Fibroblast of lung (primary cell): Measurements from ENCODE around the gene UBE2E2. TPM values are rescaled to one million over a fixed set of nuclear protein-coding genes. Genes with fewer than 3 reads are reported as not detected.
A peak's percentile ranks its signal among the peaks of the same experiment; 100 is the strongest.

Experiments
- DNase-seq, 2 donors: peaks; one replicate each; pipeline versions ENCODE4 v3.0.0 to v3.0.0-alpha.2; 2010; ENCODE audit warnings: low read depth in 2 of 2
- H2AFZ ChIP-seq: 2 replicates; pipeline ENCODE4 v1.5.1; 2012; ENCODE audit warnings: low read length, control low read depth, inconsistent platforms
- H3K27ac ChIP-seq: 2 replicates; pipeline ENCODE4 v1.5.1; 2011; ENCODE audit warnings: low read length, control low read depth; ENCODE audit not compliant: insufficient read depth
- H3K27me3 ChIP-seq: 2 replicates; pipeline ENCODE4 v1.5.1; 2011; ENCODE audit warnings: mild to moderate bottlenecking, low read length; ENCODE audit not compliant: control insufficient read depth, insufficient read depth
- H3K36me3 ChIP-seq: 2 replicates; pipeline ENCODE4 v1.5.1; 2011; ENCODE audit warnings: low read length; ENCODE audit not compliant: control insufficient read depth, insufficient read depth
- H3K4me1 ChIP-seq: 2 replicates; pipeline ENCODE4 v1.5.1; 2011; ENCODE audit warnings: low read length; ENCODE audit not compliant: control insufficient read depth, insufficient read depth; ENCODE audit errors: extremely low read depth
- H3K4me2 ChIP-seq: 2 replicates; pipeline ENCODE4 v1.5.1; 2011; ENCODE audit warnings: low read length, control low read depth; ENCODE audit not compliant: insufficient read depth; ENCODE audit errors: extremely low read depth
- H3K4me3 ChIP-seq, 4 experiments: fragments of 200-600 bp in 1 of 4; sonication (generic) in 1 of 4; replicated peaks in 1 of 4; 2 replicates each; pipeline ENCODE4 v1.5.1; 2011 to 2016; ENCODE audit warnings: low read length in 4 of 4, low read depth in 3 of 4, mild to moderate bottlenecking in 3 of 4, control low read depth in 2 of 4, inconsistent platforms in 1 of 4, mixed read lengths in 1 of 4; ENCODE audit not compliant: insufficient read depth in 1 of 4; ENCODE audit errors: control extremely low read depth in 1 of 4
- H3K79me2 ChIP-seq: 2 replicates; pipeline ENCODE4 v1.5.1; 2012; ENCODE audit warnings: mild to moderate bottlenecking, low read length, inconsistent platforms; ENCODE audit not compliant: control insufficient read depth, insufficient read depth
- H3K9ac ChIP-seq: 2 replicates; pipeline ENCODE4 v1.5.1; 2011; ENCODE audit warnings: mild to moderate bottlenecking, low read length, control low read depth; ENCODE audit not compliant: insufficient read depth
- H3K9me3 ChIP-seq: 2 replicates; pipeline ENCODE4 v1.5.1; 2012; ENCODE audit warnings: low read depth, low read length; ENCODE audit not compliant: control insufficient read depth, insufficient read depth
- H4K20me1 ChIP-seq: 2 replicates; pipeline ENCODE4 v1.5.1; 2011; ENCODE audit warnings: low read length; ENCODE audit not compliant: control insufficient read depth, insufficient read depth; ENCODE audit errors: extremely low read depth
- EZH2 ChIP-seq: IDR thresholded peaks from 2 replicates; pipeline ENCODE4 v1.5.1; 2012; ENCODE audit warnings: low read length, control low read depth, mild to moderate bottlenecking; ENCODE audit errors: missing control alignments
- polyA plus RNA-seq, 2 donors: library from polyadenylated mRNA; depleted of rRNA in 1 of 2; stranded (reverse) in 1 of 2; unstranded in 1 of 2; fragments of >200 nt; gene quantifications; 2 replicates each; pipeline ENCODE4 v1.2.1, GENCODE V29; 2011 to 2012; ENCODE audit warnings: missing spikeins in 1 of 2
- total RNA-seq: library from RNA; depleted of rRNA; stranded (reverse); fragments of >200 nt; gene quantifications from 2 replicates; pipeline ENCODE4 v1.2.1, GENCODE V29; 2014
- TF ChIP-seq, protein P1 (sequence below), 2 donors: IDR thresholded peaks in 1 of 2; conservative IDR thresholded peaks in 1 of 2; 1 replicate in 1 of 2; 2 replicates in 1 of 2; pipeline ENCODE4 v1.5.1; 2011 to 2012; ENCODE audit warnings: low read length in 2 of 2, control low read depth in 1 of 2, inconsistent platforms in 1 of 2, low read depth in 1 of 2, mild to moderate bottlenecking in 1 of 2

The UBE2E2 gene
- total and polyA plus RNA-seq, 2 donors (not counting 1 experiment from before 2014, with no cell fraction given): 79.8 to 127 TPM

DNA sequence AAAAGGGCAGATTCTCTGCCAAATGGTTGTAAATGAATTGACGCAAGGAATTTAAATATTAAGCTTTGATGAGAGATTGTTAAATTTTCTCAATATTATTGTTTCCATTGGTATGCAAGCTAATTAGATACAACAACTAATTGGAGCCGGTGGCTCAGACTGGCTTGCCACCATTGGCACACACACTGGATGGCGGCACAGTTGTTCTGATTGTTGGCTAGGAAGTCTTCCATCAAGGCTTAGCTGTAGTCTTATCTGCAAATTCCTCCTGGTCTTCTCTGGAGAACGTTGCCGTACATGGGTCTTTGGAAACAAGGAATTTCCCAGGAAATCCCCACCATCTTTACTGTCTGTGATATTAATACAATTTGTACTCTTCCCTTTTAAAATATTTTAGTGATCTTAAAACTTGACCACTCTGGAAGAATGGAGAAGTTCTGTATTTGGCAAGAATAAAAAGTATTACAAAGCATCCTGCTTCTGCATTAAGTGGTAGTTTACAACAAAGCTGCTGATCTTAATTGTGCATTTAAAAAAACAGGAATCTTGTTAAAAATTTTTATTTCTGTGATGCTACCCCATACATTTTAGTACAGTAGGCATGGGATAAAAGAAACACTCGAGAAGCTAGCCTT is 126.5 kb downstream of the UBE2E2 start:
- no peaks in the 10 kb centered on the region for H3K79me2 ChIP-seq
- H3K36me3 ChIP-seq: no peaks in the 10 kb centered on the region
- H4K20me1 ChIP-seq: no peaks in the 10 kb centered on the region
- H3K4me3 ChIP-seq: no peak overlapping the region
- H3K4me1 ChIP-seq: no peaks in the 10 kb centered on the region
- TF ChIP-seq, protein P1, sequence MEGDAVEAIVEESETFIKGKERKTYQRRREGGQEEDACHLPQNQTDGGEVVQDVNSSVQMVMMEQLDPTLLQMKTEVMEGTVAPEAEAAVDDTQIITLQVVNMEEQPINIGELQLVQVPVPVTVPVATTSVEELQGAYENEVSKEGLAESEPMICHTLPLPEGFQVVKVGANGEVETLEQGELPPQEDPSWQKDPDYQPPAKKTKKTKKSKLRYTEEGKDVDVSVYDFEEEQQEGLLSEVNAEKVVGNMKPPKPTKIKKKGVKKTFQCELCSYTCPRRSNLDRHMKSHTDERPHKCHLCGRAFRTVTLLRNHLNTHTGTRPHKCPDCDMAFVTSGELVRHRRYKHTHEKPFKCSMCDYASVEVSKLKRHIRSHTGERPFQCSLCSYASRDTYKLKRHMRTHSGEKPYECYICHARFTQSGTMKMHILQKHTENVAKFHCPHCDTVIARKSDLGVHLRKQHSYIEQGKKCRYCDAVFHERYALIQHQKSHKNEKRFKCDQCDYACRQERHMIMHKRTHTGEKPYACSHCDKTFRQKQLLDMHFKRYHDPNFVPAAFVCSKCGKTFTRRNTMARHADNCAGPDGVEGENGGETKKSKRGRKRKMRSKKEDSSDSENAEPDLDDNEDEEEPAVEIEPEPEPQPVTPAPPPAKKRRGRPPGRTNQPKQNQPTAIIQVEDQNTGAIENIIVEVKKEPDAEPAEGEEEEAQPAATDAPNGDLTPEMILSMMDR (conservative IDR thresholded peaks at IDR 0.05 in 1 of 2, IDR thresholded peaks at IDR 0.05 in 1 of 2; ENCODE audit: low read depth in 1 of 2, low read length in 2 of 2): no peak
- TF ChIP-seq EZH2: no peak
- H3K27me3 ChIP-seq: no peaks in the 10 kb centered on the region
- H2AFZ ChIP-seq: no peak overlapping the region
- no peak overlapping the region for H3K27ac ChIP-seq
- no peaks in the 10 kb centered on the region for H3K9me3 ChIP-seq
- no peak overlapping the region for H3K9ac ChIP-seq
- DNase-seq: no peak
- no peak overlapping the region for H3K4me2 ChIP-seq

GRCh38 chr3:23330568-23330967 is 127.4 kb downstream of the UBE2E2 start:
- no peak overlapping the region for H2AFZ ChIP-seq
- peak in 1 of 2 donors; percentile 24 for DNase-seq

GRCh38 chr3:23331141-23331935 is 128.2 kb downstream of the UBE2E2 start:
- no peak for TF ChIP-seq EZH2
- TF ChIP-seq, protein P1 (conservative IDR thresholded peaks at IDR 0.05 in 1 of 2, IDR thresholded peaks at IDR 0.05 in 1 of 2; ENCODE audit: low read depth in 1 of 2, low read length in 2 of 2): no peak
- no peak overlapping the region for H2AFZ ChIP-seq
- H3K4me2 ChIP-seq: no peak overlapping the region
- H3K4me3 ChIP-seq: no peak overlapping the region
- no peaks in the 10 kb centered on the region for H3K9me3 ChIP-seq
- no peaks in the 10 kb centered on the region for H3K79me2 ChIP-seq
- no peaks in the 10 kb centered on the region for H3K36me3 ChIP-seq
- no peak overlapping the region for H3K9ac ChIP-seq
- H3K27me3 ChIP-seq: no peaks in the 10 kb centered on the region
- H4K20me1 ChIP-seq: no peaks in the 10 kb centered on the region
- no peak overlapping the region for H3K27ac ChIP-seq
- H3K4me1 ChIP-seq: no peaks in the 10 kb centered on the region
- DNase-seq: no peak

More at GRCh38 chr3:23330568-23330967, 127.4 kb downstream of the UBE2E2 start:
- no peaks in the 10 kb centered on the region for H4K20me1 ChIP-seq
- no peak overlapping the region for H3K4me2 ChIP-seq
- no peak overlapping the region for H3K4me3 ChIP-seq
- H3K9me3 ChIP-seq: no peaks in the 10 kb centered on the region
- no peaks in the 10 kb centered on the region for H3K27me3 ChIP-seq
- no peaks in the 10 kb centered on the region for H3K79me2 ChIP-seq
- no peaks in the 10 kb centered on the region for H3K36me3 ChIP-seq
- H3K27ac ChIP-seq: no peak overlapping the region
- no peaks in the 10 kb centered on the region for H3K4me1 ChIP-seq
- TF ChIP-seq, protein P1 (conservative IDR thresholded peaks at IDR 0.05 in 1 of 2, IDR thresholded peaks at IDR 0.05 in 1 of 2; ENCODE audit: low read depth in 1 of 2, low read length in 2 of 2): no peak
- no peak for TF ChIP-seq EZH2
- H3K9ac ChIP-seq: no peak overlapping the region
